Fibroblast of peridontal ligament (primary cell): ENCODE results near the gene IL1RAP.

Experiments used
- DNase-seq: peaks from one replicate; pipeline ENCODE4 v3.0.0-alpha.2; 2010; ENCODE audit errors: extremely low read depth

Gene IL1RAP

GRCh38 chr3:190541560-190541959 lies 27.7 kb downstream of the IL1RAP start:
- no peak for DNase-seq

DNA sequence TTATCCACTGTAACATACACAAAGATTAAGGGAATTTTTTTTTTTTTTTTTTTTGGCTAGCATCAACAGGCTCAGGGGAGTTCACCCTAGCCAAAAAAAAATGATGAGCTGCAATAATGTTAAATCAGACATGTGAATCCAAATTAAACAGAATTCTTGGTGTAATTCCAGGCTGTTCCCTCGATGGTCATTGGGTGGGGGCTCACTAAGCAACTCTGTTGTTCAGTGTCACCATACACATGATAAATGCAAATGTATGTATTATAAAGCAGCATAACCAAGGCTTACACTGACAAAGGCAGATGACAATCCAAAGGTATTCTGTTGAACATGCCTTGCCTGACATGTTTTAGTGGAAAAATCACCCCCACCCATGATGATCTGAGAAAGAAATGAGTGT lies 29.0 kb downstream of the IL1RAP start:
- no peak for DNase-seq

DNA sequence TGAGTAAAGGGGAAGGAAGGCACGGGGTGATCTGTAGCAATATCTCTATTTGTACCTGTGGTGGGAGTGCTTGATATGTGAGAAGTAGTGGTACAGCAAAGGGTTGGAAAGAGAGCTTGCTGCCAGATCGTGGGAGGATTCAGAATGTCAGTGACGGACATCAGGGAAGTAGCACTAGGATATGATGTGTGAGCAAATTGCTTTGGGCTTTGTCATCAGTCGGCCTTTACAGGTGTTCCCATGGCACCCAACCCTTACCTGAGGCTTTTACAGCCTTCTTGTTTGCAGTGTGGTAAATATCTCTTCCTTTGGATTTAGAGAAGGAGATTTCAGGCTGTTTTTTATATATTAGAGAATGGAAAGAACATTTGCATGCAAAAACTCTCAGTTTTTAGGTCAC lies 29.8 kb downstream of the IL1RAP start:
- DNase-seq, result no peak

DNA sequence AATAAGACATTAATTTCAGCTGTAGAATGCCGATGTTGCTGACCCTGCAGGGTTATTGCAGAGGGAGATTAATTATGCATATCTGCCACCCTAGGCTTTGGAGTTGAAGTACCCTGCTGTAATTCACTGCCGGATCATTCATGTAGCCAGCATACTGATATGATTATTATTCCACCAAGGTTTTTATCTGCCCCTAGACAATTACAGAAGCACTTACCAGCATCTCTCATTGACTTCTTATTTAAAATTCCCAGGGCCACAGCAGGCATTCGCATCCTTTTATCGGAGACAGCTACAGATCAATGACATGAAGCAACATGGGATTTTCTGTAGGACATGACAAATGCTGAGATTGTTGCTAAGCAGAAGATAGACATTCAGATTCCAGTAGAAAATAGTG lies 31.3 kb downstream of the IL1RAP start:
- no peak for DNase-seq

- DNase-seq, result no peak
Measured at GRCh38 chr3:190546881-190547510, 33.1 kb downstream of the IL1RAP start.

GRCh38 chr3:190548031-190548656 lies 34.3 kb downstream of the IL1RAP start:
- DNase-seq, result no peak

GRCh38 chr3:190552021-190552420 lies 38.1 kb downstream of the IL1RAP start:
- DNase-seq, result no peak

GRCh38 chr3:190552969-190553759 lies 39.3 kb downstream of the IL1RAP start:
- no peak for DNase-seq

DNA sequence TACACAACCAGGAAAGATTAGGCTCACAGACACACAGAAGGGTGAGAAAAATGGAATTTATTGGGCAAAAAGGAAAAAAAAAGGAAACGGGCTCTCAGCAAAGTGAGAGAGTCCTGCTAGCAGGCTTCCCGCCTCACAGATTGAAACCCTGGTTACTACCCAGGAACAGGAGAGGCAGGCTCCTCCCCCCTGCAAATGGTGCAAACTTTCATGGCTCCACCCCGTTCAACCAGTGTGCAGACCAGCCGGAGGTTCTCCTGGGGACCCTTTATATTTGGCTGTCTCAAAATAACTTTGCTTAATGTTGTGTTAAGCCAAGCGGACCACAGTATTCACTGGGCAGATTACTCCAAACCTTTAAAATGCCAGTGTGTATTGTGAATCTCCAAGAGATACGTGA lies 40.3 kb downstream of the IL1RAP start:
- no peak for DNase-seq

GRCh38 chr3:190556351-190556750 lies 42.5 kb downstream of the IL1RAP start:
- no peak for DNase-seq

GRCh38 chr3:190557296-190557695 lies 43.4 kb downstream of the IL1RAP start:
- no peak for DNase-seq

DNA sequence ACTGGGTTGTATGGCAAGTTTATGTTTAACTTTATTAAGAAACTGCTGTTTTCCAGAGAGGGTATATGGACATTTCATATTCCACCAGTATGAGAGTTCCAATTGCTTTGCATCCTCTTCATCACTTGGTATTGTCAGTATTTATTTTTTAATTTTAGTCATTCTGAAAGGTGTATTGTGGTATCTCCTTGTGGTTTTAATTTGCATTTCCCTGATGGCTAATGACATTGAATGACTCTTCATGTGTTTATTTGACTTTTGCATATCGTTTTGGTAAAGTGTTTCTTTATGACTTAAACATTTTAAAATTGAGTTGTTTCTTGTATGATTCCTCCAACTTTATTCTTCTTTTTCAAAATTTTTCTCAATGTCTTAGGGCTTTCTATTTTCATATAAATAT lies 44.4 kb downstream of the IL1RAP start:
- no peak for DNase-seq

DNA sequence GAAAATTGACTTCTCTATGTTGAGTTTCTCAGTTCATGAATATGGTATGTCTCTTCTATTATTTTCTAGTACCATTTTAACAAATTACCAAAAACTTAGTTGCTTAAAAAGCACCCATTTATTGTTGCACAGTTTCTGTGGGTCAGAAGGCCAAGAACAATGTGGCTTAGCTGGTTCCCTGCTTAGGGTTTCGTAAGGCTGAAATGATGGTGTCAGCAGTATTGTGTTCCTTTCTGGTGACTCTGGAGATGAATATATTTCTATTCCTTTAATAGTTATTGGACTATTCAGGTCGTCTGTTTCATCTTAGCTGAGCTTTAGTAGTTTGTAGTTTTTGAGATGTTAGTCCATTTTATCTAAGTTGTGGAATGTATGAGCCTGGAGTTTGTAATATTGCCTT lies 44.9 kb downstream of the IL1RAP start:
- no peak for DNase-seq

DNA sequence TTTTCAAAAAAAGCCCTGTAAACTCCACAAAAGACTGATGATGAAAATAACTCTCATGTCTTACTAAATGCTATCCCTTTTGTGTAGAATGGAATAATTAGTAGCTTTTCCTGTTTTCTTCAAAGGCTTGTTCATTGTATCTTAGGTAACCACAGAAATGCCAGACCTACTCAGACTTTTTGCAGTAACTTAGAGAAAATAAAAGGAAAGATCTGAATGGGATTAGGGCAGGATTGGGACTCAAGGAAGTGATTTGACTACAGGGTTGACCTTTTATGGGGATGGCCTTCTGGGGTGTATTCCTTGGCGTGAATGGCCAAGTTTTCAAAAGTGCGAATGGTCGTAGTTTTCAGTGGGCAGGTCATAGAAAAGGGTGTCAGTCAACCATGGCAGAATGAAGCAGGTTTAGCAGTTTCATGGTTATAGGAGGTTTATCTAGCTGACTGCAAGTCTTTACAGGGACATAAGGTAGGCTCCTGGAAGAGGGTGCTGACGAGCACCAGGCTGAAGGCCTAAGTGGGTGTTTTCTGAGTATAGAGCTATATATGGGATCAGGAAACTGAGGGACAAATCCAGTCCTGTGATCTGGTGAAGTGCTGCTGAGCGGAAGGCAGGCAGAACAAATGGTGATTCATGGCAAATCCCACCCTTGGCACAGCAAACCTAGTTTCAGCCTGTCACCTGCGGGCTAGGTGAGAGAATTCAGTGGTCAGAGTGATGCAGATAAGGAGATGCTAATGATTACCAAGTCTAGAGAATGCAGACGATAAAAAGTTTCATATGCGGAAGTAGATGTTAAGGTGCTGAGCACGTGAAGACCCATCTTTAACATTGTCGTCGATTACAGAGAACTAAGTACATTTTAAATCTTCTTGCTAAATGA lies 46.4 kb downstream of the IL1RAP start:
- DNase-seq, result no peak

GRCh38 chr3:190562866-190563510 lies 49.1 kb downstream of the IL1RAP start:
- no peak for DNase-seq

GRCh38 chr3:190564175-190564574 lies 50.3 kb downstream of the IL1RAP start:
- DNase-seq, result no peak

- DNase-seq, result peak; percentile 99
Measured at GRCh38 chr3:190566043-190566933, 52.4 kb downstream of the IL1RAP start.

GRCh38 chr3:190568036-190568435 lies 54.2 kb downstream of the IL1RAP start:
- DNase-seq, result no peak

GRCh38 chr3:190574473-190574872 lies 60.6 kb downstream of the IL1RAP start:
- DNase-seq, result peak; percentile 41

DNA sequence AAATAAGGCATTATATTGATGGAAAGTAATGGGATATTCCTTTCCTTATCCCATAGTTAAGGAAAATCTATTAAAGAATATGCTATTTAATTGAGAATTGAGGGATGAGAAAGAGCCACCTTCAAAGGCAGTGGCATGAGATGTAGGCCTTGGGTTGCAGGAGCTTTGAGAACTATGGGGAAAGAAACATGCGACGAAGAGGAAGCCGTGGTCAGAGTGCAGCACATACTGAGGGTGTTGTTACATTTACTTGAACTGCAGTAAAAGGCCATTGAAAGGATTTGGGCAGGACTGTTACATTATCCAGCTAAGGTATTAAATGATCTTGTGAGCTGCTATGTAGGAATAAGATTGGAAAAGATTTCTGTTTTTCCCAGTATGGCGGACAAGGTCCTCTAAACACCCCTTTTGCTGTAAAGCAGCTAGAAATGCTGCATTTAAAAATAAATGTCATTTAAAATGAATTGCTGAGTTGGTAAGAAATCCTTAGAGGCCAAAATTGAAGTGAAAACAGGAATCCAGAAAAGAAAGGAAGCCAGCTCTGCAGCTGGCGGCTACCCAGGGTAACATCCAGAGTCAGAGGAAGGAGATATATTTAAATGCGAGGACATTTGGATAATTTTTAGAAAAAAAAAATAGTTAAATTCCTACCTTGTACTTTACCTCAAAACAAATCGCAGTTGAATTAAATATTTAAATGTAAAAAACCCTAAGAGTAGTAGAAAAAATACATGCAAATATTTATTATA lies 61.7 kb downstream of the IL1RAP start:
- DNase-seq, result no peak
